Thyroid gland (tissue), 4 donors: ENCODE results near the gene ANKRD52. TPM values are rescaled to one million over a fixed set of nuclear protein-coding genes. Genes with fewer than 3 reads are reported as not detected.

Source experiments
- DNase-seq, 2 donors: peaks; one replicate each; pipeline ENCODE4 v3.0.0-alpha.2; 2019
- H3K27ac ChIP-seq, 3 donors: fragments of 200-600 bp; sonication (generic); 1 replicate in 2 of 3; 2 replicates in 1 of 3; pipeline ENCODE4 v1.5.1; 2016 to 2019; ENCODE audit warnings: mild to moderate bottlenecking in 1 of 3, moderate library complexity in 1 of 3
- H3K27me3 ChIP-seq: fragments of 200-600 bp; sonication (generic); one replicate; pipeline ENCODE4 v1.5.1; 2019
- H3K36me3 ChIP-seq, 2 donors: fragments of 200-600 bp; sonication (generic); one replicate each; pipeline ENCODE4 v1.5.1; 2016 to 2019
- H3K4me1 ChIP-seq, 2 donors: fragments of 200-600 bp; sonication (generic); one replicate each; pipeline ENCODE4 v1.5.1; 2017 to 2019
- H3K4me3 ChIP-seq, 3 donors: fragments of 200-600 bp; sonication (generic); replicated peaks in 1 of 3; 1 replicate in 2 of 3; 2 replicates in 1 of 3; pipeline ENCODE4 v1.5.1; 2016; ENCODE audit warnings: mild to moderate bottlenecking in 1 of 3
- H3K9me3 ChIP-seq: fragments of 200-600 bp; sonication (generic); one replicate; pipeline ENCODE4 v1.5.1; 2017
- CTCF ChIP-seq, 6 experiments: fragments of 200-600 bp in 3 of 6; fragments of 450-650 bp in 3 of 6; sonication (generic) in 3 of 6; IDR thresholded peaks; one replicate each; pipeline ENCODE4 v1.5.1; 2016 to 2019; ENCODE audit warnings: antibody characterized with exemption in 6 of 6, mild to moderate bottlenecking in 2 of 6, inconsistent platforms in 1 of 6, moderate library complexity in 1 of 6
- POLR2A ChIP-seq, 2 donors: fragments of 450-650 bp; IDR thresholded peaks; one replicate each; pipeline ENCODE4 v1.6.1; 2017; ENCODE audit warnings: antibody characterized with exemption in 2 of 2, mild to moderate bottlenecking in 2 of 2, moderate library complexity in 1 of 2
- WGBS, 2 donors: methylation state at CpG; one replicate each; pipeline ENCODE4 v1.1.5; 2017; 5-methylcytosine and 5-hydroxymethylcytosine counted together
- intact Hi-C: fragments of 100-400 bp; cut with DNase I; formaldehyde crosslinking; loops from one replicate; pipeline ENCODE4 v1.15.1; 2023
- total RNA-seq, 4 donors: library from RNA; depleted of rRNA; stranded (reverse); fragments of >200 nt; gene quantifications; one replicate each; pipeline ENCODE4 v1.2.3, GENCODE V29; 2016

The ANKRD52 gene
- total RNA-seq, 4 donors from 2014 or later = 15.9 to 22.3 (median 18.3) TPM

DNA sequence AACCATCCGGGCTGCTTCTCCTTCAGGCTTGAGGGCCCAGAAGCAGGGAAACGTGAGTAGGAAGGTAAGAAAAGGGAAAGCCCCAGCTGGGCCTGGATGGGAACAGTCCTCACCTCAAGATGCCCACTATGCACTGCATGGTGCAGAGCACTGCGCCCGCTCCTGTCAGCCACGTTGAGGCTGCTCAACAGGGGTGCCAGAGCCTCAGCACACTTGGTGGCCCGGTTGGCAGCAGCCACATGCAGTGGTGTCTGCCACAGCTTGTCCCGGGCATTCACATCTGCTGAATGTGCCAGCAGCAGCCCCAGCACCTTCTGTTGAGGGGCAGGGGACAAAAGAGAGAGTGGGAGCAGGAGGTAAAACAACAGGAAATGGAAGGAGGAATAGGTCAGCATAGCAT, 2.5 kb downstream of the ANKRD52 start:
- DNase-seq = no peak
- Histone ChIP-seq H3K36me3 (peaks cover 47 to 48% of the 10 kb centered on the region in 2 donors), H3K4me1 (peaks cover 10 to 20% of the 10 kb centered on the region in 2 donors), H3K9me3 (no peaks in the 10 kb centered on the region), H3K4me3 (no peak overlapping the region), H3K27me3 (no peaks in the 10 kb centered on the region), H3K27ac (no peak overlapping the region)
- 72 to 79% methylated on average over 7 of the region's 7 CpGs for WGBS, 2 donors
- TF ChIP-seq CTCF (IDR thresholded peaks at IDR 0.05) = no peak
- no peak for TF ChIP-seq POLR2A (IDR thresholded peaks at IDR 0.05)
- intact Hi-C loops = no loop called here

GRCh38 chr12:56253091-56253490, 5.1 kb downstream of the ANKRD52 start:
- intact Hi-C loops = no loop called here
- WGBS, 2 donors = 92 to 99% methylated on average over 10 to 11 of the region's 11 CpGs
- Histone ChIP-seq H3K4me1 (peaks cover 7 to 14% of the 10 kb centered on the region in 2 donors), H3K27ac (no peak overlapping the region), H3K27me3 (no peaks in the 10 kb centered on the region), H3K9me3 (no peaks in the 10 kb centered on the region), H3K4me3 (no peak overlapping the region), H3K36me3 (peaks cover 71% of the 10 kb centered on the region in 2 donors)
- no peak for DNase-seq
- no peak for TF ChIP-seq POLR2A (IDR thresholded peaks at IDR 0.05)

- Histone ChIP-seq H3K27ac (no peak overlapping the region), H3K36me3 (peaks cover 76% of the 10 kb centered on the region in 2 donors), H3K4me3 (no peak overlapping the region), H3K4me1 (peaks cover 7 to 14% of the 10 kb centered on the region in 2 donors), H3K27me3 (no peaks in the 10 kb centered on the region), H3K9me3 (no peaks in the 10 kb centered on the region)
- TF ChIP-seq CTCF (IDR thresholded peaks at IDR 0.05) = no peak
- no peak for TF ChIP-seq POLR2A (IDR thresholded peaks at IDR 0.05)
- 88 to 95% methylated on average over 3 of the region's 3 CpGs for WGBS, 2 donors
- intact Hi-C loops = no loop called here
- DNase-seq = no peak
Measured at GRCh38 chr12:56252649-56253048, 5.5 kb downstream of the ANKRD52 start.

- no peak overlapping the region for H3K27ac ChIP-seq
- intact Hi-C loops = no loop called here
- no peak for DNase-seq
- 96% methylated on average over 8 of the region's 8 CpGs for WGBS, 2 donors
- H3K9me3 ChIP-seq = no peaks in the 10 kb centered on the region
- peaks cover 93 to 96% of the 10 kb centered on the region in 2 donors for H3K36me3 ChIP-seq
- H3K27me3 ChIP-seq = no peaks in the 10 kb centered on the region
- TF ChIP-seq POLR2A (IDR thresholded peaks at IDR 0.05) (no peak), CTCF (IDR thresholded peaks at IDR 0.05) (no peak)
- H3K4me1 ChIP-seq = no peaks in the 10 kb centered on the region
- no peak overlapping the region for H3K4me3 ChIP-seq
Measured at GRCh38 chr12:56248711-56249110, 9.5 kb downstream of the ANKRD52 start.

DNA sequence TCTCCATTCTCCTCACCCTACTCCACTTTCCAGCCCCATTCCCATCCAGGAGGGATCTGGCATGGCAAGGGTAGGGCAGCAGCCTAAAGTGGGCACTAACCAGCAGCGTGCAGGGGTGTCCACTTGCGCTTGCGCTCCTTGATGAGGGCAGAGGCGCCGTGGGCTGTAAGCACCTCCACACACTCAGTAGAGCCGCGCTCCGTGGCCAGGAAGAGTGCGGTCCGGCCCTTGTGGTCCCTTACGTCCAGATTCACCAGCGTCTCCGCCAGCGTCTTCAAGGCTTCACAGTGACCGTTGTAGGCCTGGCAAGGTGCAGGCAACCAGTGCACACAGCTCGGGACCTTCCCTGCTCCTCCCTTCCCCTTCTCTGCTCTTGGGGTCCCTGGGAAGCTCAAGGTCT, 10.3 kb downstream of the ANKRD52 start:
- no peaks in the 10 kb centered on the region for H3K9me3 ChIP-seq
- no peak for DNase-seq
- H3K36me3 ChIP-seq = peaks cover 93 to 96% of the 10 kb centered on the region in 2 donors
- H3K4me3 ChIP-seq = no peak overlapping the region
- H3K27ac ChIP-seq = no peak overlapping the region
- intact Hi-C loops = no loop called here
- H3K4me1 ChIP-seq = no peaks in the 10 kb centered on the region
- 93 to 95% methylated on average over 13 to 16 of the region's 16 CpGs for WGBS, 2 donors
- H3K27me3 ChIP-seq = no peaks in the 10 kb centered on the region
- TF ChIP-seq POLR2A (IDR thresholded peaks at IDR 0.05) (no peak), CTCF (IDR thresholded peaks at IDR 0.05) (no peak)

DNA sequence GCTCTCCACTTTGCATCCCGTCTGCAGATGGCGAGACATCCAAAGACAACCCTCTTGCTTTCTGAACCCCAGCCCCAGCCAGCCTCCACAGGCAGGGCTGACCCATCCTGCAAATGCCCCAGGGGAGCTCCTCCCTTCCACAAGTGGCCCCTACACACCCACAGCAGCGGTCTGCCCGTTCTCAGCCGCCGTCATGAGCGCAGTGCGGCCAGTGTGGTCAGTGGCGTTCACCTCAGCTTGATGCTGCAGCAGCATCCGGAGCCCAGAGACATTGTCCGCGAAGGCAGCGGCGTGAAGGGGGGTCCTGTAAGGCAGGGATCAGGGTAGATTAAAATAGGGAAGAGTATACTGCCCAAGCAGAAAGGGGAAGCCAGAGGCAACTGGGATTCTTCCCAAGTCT, 13.7 kb downstream of the ANKRD52 start:
- DNase-seq = no peak
- no peak overlapping the region for H3K27ac ChIP-seq
- no peak overlapping the region for H3K4me3 ChIP-seq
- TF ChIP-seq CTCF (IDR thresholded peaks at IDR 0.05) = no peak
- TF ChIP-seq POLR2A (IDR thresholded peaks at IDR 0.05) = no peak
- H3K4me1 ChIP-seq = no peaks in the 10 kb centered on the region
- H3K36me3 ChIP-seq = peaks cover 83 to 95% of the 10 kb centered on the region in 2 donors
- H3K9me3 ChIP-seq = no peaks in the 10 kb centered on the region
- WGBS, 2 donors = 93 to 96% methylated on average over 12 to 14 of the region's 14 CpGs
- no peaks in the 10 kb centered on the region for H3K27me3 ChIP-seq
- intact Hi-C loops = no loop called here
